GM12865 (cell line): ENCODE data around the gene RHBDL2.

ENCODE experiments used
- DNase-seq: peaks from one replicate; pipeline ENCODE4 v3.0.0; 2010; ENCODE audit warnings: low read depth
- H3K4me3 ChIP-seq: 2 replicates; pipeline ENCODE4 v1.5.1; 2011; ENCODE audit warnings: mild to moderate bottlenecking, low read depth, low read length, control low read depth
- TF ChIP-seq, protein P1 (sequence below): IDR thresholded peaks from 2 replicates; pipeline ENCODE4 v1.5.1; 2011; ENCODE audit warnings: low read length, control low read depth, low read depth, inconsistent platforms; ENCODE audit not compliant: insufficient read depth; ENCODE audit errors: missing control alignments

RHBDL2 gene

DNA sequence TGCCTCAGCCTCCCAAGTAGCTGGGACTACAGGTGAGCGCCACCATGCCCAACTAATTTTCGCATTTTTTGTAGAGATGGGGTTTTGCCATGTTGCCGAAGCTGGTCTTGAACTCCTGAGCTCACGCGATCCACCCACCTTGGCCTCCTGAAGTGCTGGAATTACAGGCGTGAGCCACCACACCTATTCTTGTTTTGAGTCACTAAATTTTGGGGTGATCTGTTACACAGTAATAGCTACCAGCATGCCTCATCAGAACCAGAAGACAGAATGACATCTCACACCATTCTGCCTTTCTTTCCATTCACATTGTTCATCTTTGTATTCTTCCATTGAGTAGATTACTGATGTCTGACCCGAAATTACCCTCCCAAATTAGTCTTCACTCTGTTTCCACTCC, 9.1 kb downstream of the RHBDL2 start:
- TF ChIP-seq, protein P1, sequence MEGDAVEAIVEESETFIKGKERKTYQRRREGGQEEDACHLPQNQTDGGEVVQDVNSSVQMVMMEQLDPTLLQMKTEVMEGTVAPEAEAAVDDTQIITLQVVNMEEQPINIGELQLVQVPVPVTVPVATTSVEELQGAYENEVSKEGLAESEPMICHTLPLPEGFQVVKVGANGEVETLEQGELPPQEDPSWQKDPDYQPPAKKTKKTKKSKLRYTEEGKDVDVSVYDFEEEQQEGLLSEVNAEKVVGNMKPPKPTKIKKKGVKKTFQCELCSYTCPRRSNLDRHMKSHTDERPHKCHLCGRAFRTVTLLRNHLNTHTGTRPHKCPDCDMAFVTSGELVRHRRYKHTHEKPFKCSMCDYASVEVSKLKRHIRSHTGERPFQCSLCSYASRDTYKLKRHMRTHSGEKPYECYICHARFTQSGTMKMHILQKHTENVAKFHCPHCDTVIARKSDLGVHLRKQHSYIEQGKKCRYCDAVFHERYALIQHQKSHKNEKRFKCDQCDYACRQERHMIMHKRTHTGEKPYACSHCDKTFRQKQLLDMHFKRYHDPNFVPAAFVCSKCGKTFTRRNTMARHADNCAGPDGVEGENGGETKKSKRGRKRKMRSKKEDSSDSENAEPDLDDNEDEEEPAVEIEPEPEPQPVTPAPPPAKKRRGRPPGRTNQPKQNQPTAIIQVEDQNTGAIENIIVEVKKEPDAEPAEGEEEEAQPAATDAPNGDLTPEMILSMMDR = no peak
- no peak overlapping the region for H3K4me3 ChIP-seq
- DNase-seq = no peak

DNA sequence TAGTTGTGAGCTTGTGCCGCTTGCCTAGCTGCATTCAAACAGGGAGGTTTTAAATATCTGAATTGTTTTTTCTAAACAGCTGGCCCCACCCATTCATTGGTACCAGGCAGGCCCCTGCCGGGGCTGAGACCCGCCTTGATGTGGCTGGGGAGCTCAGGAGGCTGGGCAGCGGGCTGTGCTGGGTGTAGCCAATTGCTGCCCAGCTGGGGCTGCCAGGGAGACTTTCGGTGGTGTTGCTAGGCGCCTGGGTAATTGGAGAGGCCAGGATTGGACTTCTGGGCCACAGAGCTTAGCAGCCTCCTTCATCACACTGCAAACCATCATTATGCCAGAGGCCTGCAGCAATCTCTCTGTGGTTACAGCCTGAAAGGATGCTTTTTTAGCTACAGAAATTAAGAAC, 12.2 kb downstream of the RHBDL2 start:
- TF ChIP-seq, protein P1 = no peak
- DNase-seq = peak; percentile 11

DNA sequence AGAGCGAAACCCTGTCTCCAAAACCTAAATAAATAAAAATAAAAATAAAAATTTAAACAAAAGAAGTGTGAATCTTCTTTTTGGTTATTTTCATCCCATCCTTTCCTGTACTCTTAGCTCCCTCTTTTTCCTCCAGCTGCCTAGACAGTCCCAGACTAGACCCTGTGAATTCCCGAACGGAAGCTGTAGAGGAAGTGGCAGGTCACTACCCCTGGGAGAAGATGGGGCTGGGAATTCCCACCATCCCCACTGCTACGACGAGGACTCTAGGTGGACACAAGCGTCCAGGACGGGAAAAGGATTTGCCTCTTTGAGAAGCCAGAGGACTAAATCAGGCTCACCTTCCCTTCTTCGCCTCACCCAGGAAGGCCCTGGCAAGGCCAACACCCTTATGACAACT, 12.6 kb downstream of the RHBDL2 start:
- no peak overlapping the region for H3K4me3 ChIP-seq
- TF ChIP-seq, protein P1 = no peak
- no peak for DNase-seq

More for the DNA sequence above, 12.2 kb downstream of the RHBDL2 start:
- H3K4me3 ChIP-seq = no peak overlapping the region

DNA sequence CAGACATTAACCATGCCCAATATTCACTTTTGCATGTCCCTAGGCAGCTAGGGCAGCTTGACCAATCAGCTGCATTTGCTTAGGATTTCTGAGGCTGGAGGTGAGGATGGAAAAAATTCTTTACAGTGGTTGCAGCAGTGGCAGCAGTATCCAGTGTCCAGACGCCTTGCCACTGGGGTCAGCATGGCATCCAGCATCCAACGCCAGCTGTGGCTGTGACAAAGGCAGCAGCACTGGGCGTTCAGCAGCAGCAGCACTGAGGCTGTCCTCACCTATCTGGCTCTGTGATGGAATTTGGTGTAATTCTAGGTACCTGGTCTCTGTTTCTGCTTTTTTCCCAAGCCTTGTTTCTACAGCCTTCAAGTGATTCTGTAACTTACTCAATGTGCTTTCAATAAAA, 15.5 kb downstream of the RHBDL2 start:
- TF ChIP-seq, protein P1 = no peak
- H3K4me3 ChIP-seq = no peak overlapping the region
- DNase-seq = no peak

DNA sequence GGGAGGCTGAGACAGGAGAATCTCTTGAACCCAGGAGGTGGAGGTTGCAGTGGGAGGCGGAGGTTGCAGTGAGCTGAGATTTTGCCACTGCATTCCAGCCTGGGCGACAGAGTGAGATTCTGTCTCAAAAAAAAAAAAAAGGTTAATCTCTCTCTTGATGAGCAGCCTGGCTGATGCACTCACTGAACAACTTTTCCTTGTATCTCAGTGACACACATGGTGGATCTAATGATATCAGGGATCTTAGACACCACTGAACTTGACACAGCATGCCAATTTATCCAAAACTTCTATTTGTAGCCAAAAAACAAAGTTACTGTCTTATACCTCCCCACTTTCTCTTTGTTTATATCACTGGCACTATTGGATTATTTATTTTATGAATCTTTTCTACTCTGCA, 16.2 kb downstream of the RHBDL2 start:
- DNase-seq = no peak
- no peak overlapping the region for H3K4me3 ChIP-seq
- TF ChIP-seq, protein P1 = no peak

DNA sequence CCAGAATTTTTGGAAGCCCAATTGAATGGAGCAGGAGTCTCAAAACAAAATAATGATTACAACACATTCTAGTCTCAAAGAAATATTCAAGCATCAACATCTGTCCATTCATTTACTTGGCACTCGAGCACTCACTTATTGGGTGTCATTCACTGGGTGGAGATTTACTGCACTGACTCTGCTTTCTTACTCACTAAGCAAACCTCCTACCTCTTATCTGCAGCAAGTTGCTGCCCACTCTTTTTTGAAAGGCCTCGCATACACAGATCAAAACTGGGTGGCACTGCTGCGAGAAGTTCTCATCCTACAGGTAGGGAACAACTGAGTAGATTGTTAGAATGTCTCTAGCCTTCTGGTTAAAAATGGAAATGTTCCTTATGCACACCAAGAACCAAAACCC, 18.0 kb downstream of the RHBDL2 start:
- TF ChIP-seq, protein P1 = no peak
- DNase-seq = no peak
- no peak overlapping the region for H3K4me3 ChIP-seq

DNA sequence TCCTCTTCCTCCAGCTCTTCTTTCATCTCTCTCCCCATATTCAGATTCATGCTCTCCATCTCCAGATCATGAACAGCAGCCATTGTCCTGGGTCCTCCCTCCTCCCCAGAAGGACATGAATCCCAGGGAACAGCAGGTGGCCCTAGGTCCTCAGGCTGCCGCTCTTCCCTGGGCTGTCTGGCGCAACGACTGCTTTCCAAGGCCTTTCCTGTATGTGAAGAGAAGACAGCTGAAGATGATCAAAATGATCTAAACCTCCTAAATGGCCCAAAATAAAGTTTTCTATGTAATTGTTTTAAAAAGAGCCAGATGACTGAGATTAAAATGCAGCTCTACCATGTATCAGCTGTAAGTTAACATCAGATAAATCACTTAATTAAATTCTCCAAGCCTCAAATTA, 22.5 kb downstream of the RHBDL2 start:
- TF ChIP-seq, protein P1 = no peak
- no peak for DNase-seq
- H3K4me3 ChIP-seq = no peak overlapping the region
